ENCODE data around the gene CALN1. TPM values are rescaled to one million over a fixed set of nuclear protein-coding genes. Genes with fewer than 3 reads are reported as not detected.
A peak's percentile ranks its signal among the peaks of the same experiment; 100 is the strongest.

CALN1 gene
- total and polyA plus RNA-seq, 4 donors: 0.02 to 0.91 (median 0.03) TPM

DNA sequence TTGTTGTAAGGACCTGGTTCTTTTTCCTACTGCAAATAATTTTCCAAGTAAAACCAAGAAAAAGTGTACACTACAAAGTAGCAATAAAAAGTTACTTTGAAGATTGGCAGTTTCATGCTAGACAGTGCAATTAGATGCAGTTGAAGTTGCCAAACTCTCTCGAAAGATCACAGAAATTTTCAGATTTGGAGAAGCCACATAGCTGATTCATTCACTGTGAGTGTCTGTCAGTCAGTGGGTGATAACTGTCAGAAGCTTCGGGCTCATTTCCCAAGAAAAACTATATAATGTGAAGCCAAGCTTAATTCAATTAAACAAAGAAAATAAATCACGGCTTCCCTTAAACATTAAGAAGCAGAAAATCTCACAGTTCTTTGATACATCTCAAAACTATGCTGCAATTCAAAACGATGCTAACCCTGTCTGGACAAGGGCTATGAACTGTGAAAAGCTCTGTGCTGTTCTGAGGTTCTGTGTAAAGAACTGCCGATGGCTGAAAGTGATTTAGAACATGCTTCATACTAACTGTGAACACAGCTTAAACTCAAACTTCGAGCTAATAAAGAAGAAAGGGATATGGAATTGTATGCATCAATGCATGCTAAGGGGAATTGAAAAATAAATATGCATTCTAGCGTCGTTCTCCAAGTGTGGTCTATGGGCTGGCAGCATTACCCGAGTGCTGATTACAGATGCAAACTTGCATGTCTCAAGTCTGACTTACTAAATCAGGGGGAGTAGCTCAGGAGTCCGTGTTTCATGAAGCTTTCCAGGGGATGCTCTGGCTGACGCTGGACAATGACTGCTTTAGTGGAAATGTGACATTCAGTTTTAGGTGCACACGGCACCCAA, 557.4 kb downstream of the CALN1 start:
- Histone ChIP-seq H3K27me3 (ENCODE audit: control insufficient read depth in 3 of 3, insufficient read depth in 3 of 3, low read length in 2 of 3) (no peaks in the 10 kb centered on the region), H3K9ac (ENCODE audit: insufficient read depth in 1 of 2, low read length in 2 of 2) (no peak overlapping the region), H3K27ac (ENCODE audit: low read depth in 1 of 2, low read length in 1 of 2) (no peak overlapping the region), H3K36me3 (ENCODE audit: control insufficient read depth in 4 of 4, insufficient read depth in 4 of 4, low read length in 4 of 4) (no peaks in the 10 kb centered on the region), H3K4me1 (ENCODE audit: control insufficient read depth in 5 of 5, insufficient read depth in 5 of 5, low read length in 5 of 5) (no peaks in the 10 kb centered on the region), H3K9me3 (ENCODE audit: control insufficient read depth in 4 of 4, insufficient read depth in 3 of 4, low read length in 3 of 4) (peaks cover 0 to 2% (median 0%) of the 10 kb centered on the region in 4 donors), H3K4me3 (no peak overlapping the region)
- WGBS, 2 donors: 69 to 75% methylated on average over 12 of the region's 12 CpGs
- TF ChIP-seq, protein P1, sequence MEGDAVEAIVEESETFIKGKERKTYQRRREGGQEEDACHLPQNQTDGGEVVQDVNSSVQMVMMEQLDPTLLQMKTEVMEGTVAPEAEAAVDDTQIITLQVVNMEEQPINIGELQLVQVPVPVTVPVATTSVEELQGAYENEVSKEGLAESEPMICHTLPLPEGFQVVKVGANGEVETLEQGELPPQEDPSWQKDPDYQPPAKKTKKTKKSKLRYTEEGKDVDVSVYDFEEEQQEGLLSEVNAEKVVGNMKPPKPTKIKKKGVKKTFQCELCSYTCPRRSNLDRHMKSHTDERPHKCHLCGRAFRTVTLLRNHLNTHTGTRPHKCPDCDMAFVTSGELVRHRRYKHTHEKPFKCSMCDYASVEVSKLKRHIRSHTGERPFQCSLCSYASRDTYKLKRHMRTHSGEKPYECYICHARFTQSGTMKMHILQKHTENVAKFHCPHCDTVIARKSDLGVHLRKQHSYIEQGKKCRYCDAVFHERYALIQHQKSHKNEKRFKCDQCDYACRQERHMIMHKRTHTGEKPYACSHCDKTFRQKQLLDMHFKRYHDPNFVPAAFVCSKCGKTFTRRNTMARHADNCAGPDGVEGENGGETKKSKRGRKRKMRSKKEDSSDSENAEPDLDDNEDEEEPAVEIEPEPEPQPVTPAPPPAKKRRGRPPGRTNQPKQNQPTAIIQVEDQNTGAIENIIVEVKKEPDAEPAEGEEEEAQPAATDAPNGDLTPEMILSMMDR (IDR thresholded peaks at IDR 0.05; ENCODE audit: control extremely low read depth, extremely low read depth): no peak
- ATAC-seq (ENCODE audit: insufficient read depth, low FRiP score): no peak
- peak in 1 of 3 donors; percentile 20 for DNase-seq

DNA sequence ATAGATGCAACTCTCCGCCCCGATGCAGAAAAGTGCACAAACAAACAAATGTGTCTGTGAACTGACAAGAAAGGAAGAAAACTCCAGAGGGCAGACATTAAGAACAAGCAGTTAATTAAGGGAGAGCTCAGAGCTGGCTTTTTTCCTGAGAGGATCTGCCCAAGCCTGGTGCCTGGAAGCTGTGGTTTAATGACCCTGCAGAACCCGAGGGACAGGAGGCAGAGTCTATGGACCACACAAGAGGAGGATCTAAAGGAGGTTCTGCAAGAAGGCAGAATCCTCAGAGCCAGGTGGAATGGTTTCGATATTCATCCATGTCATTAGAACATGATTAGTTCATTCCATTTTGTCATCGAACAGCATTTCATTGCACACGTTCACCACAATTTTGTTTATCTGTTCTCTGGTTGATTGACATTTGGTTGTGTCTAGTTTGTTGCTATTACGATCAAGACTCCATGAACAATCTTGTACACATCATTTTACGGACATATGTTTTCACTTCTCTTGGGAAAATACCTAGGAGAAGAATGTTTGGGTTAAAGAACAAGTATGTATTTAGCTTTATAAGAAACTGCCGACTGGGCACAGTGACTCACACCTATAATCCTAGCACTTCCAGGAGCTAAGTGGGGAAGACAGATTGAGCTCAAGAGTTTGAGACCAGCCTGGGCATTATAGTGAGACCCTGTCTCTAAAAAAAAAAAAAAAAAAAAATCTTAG, 560.2 kb downstream of the CALN1 start:
- Histone ChIP-seq H3K9me3 (ENCODE audit: control insufficient read depth in 4 of 4, insufficient read depth in 3 of 4, low read length in 3 of 4) (peaks cover 0 to 5% (median 1%) of the 10 kb centered on the region in 4 donors), H3K36me3 (ENCODE audit: control insufficient read depth in 4 of 4, insufficient read depth in 4 of 4, low read length in 4 of 4) (no peaks in the 10 kb centered on the region), H3K9ac (ENCODE audit: insufficient read depth in 1 of 2, low read length in 2 of 2) (no peak overlapping the region), H3K4me1 (ENCODE audit: control insufficient read depth in 5 of 5, insufficient read depth in 5 of 5, low read length in 5 of 5) (no peaks in the 10 kb centered on the region), H3K4me3 (no peak overlapping the region), H3K27me3 (ENCODE audit: control insufficient read depth in 3 of 3, insufficient read depth in 3 of 3, low read length in 2 of 3) (no peaks in the 10 kb centered on the region), H3K27ac (ENCODE audit: low read depth in 1 of 2, low read length in 1 of 2) (no peak overlapping the region)
- no peak for DNase-seq
- 76 to 84% methylated on average over 9 of the region's 9 CpGs for WGBS, 2 donors
- TF ChIP-seq, protein P1 (IDR thresholded peaks at IDR 0.05; ENCODE audit: control extremely low read depth, extremely low read depth): no peak
- no peak for ATAC-seq (ENCODE audit: insufficient read depth, low FRiP score)

DNA sequence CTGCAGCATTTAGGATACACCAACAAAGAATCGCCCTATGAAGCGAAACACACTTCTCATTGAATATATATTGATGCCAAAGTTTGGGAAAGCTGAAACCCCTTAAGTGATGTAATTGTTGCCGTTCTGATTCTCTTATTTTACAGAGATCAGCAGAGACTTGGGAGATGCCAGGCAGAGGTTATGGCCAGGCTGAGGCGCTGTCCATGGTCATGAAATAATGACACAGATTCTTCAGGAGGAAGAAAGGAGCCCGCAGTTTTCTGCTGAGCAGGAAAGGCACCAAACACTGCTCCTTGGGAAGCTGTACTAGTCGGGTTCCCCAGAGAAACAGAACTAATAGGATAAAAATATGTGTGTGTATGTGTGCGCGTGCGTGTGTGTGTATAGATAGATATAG, 566.0 kb downstream of the CALN1 start:
- no peak overlapping the region for H3K27ac ChIP-seq (ENCODE audit: low read depth in 1 of 2, low read length in 1 of 2)
- TF ChIP-seq, protein P1 (IDR thresholded peaks at IDR 0.05; ENCODE audit: control extremely low read depth, extremely low read depth): no peak
- peaks cover 0 to 5% (median 2%) of the 10 kb centered on the region in 4 donors for H3K9me3 ChIP-seq (ENCODE audit: control insufficient read depth in 4 of 4, insufficient read depth in 3 of 4, low read length in 3 of 4)
- DNase-seq (peak; percentile 19 to 56 (median 28)), ATAC-seq (ENCODE audit: insufficient read depth, low FRiP score) (no peak)
- H3K27me3 ChIP-seq (ENCODE audit: control insufficient read depth in 3 of 3, insufficient read depth in 3 of 3, low read length in 2 of 3): no peaks in the 10 kb centered on the region
- H3K4me1 ChIP-seq (ENCODE audit: control insufficient read depth in 5 of 5, insufficient read depth in 5 of 5, low read length in 5 of 5): no peaks in the 10 kb centered on the region
- WGBS, 2 donors: 73 to 87% methylated on average over 9 of the region's 9 CpGs
- H3K36me3 ChIP-seq (ENCODE audit: control insufficient read depth in 4 of 4, insufficient read depth in 4 of 4, low read length in 4 of 4): no peaks in the 10 kb centered on the region
- no peak overlapping the region for H3K9ac ChIP-seq (ENCODE audit: insufficient read depth in 1 of 2, low read length in 2 of 2)
- no peak overlapping the region for H3K4me3 ChIP-seq
